SK-N-MC (cell line): Measurements from ENCODE around the gene ZNF831.

Source experiments
- DNase-seq: peaks from one replicate; pipeline ENCODE4 v3.0.0-alpha.2; 2011; ENCODE audit warnings: low read depth, low spot score
- H3K27ac ChIP-seq: fragments of 200-600 bp; sonication (generic); 2 replicates; pipeline ENCODE4 v1.5.1; 2016; ENCODE audit warnings: mixed run types
- H3K36me3 ChIP-seq: fragments of 200-600 bp; sonication (generic); 2 replicates; pipeline ENCODE4 v1.6.1; 2017; ENCODE audit warnings: antibody characterized with exemption, low read length, mixed read lengths; ENCODE audit not compliant: insufficient read depth
- H3K4me3 ChIP-seq: fragments of 200-600 bp; sonication (generic); 2 replicates; pipeline ENCODE4 v1.5.1; 2016
- H3K9ac ChIP-seq: fragments of 200-600 bp; sonication (generic); 2 replicates; pipeline ENCODE4 v1.8.0; 2017; ENCODE audit warnings: mixed run types, mixed read lengths; ENCODE audit not compliant: insufficient read length
- H3K9me3 ChIP-seq: fragments of 200-600 bp; sonication (generic); 2 replicates; pipeline ENCODE4 v1.6.1; 2017; ENCODE audit warnings: low read depth, mild to moderate bottlenecking, antibody characterized with exemption, low read length, moderate library complexity, mixed read lengths
- EZH2 ChIP-seq: fragments of 200-600 bp; sonication (generic); IDR thresholded peaks from one replicate; pipeline ENCODE4 v1.6.1; 2017; ENCODE audit warnings: antibody characterized with exemption
- FOXP2 ChIP-seq: optimal IDR thresholded peaks from 2 replicates; pipeline ENCODE3; 2011; ENCODE audit warnings: mild to moderate bottlenecking, moderate library complexity; ENCODE audit not compliant: insufficient read depth; ENCODE audit errors: extremely low read length, control extremely low read depth
- POLR2AphosphoS5 ChIP-seq: IDR thresholded peaks from 2 replicates; pipeline ENCODE4 v1.6.1; 2012; ENCODE audit warnings: mild to moderate bottlenecking, low read depth, low read length, borderline replicate concordance

Gene ZNF831

GRCh38 chr20:59123678-59124255 lies 39.9 kb upstream of the ZNF831 start:
- TF ChIP-seq POLR2AphosphoS5 = no peak
- TF ChIP-seq EZH2 = no peak
- TF ChIP-seq FOXP2 = no peak
- no peak overlapping the region for H3K4me3 ChIP-seq
- H3K9me3 ChIP-seq = no peaks in the 10 kb centered on the region
- no peak overlapping the region for H3K27ac ChIP-seq
- H3K36me3 ChIP-seq = no peaks in the 10 kb centered on the region
- DNase-seq = no peak
- H3K9ac ChIP-seq = no peak overlapping the region

- TF ChIP-seq EZH2 (no peak), FOXP2 (no peak), POLR2AphosphoS5 (no peak)
- DNase-seq = no peak
- H3K36me3 ChIP-seq = no peaks in the 10 kb centered on the region
- H3K9me3 ChIP-seq = no peaks in the 10 kb centered on the region
- no peak overlapping the region for H3K9ac ChIP-seq
- no peak overlapping the region for H3K4me3 ChIP-seq
- H3K27ac ChIP-seq = no peak overlapping the region
Measured at GRCh38 chr20:59124296-59125029, 39.2 kb upstream of the ZNF831 start.

- no peaks in the 10 kb centered on the region for H3K9me3 ChIP-seq
- H3K4me3 ChIP-seq = no peak overlapping the region
- DNase-seq = no peak
- H3K27ac ChIP-seq = no peak overlapping the region
- H3K36me3 ChIP-seq = no peaks in the 10 kb centered on the region
- no peak for TF ChIP-seq EZH2
- no peak for TF ChIP-seq FOXP2
- TF ChIP-seq POLR2AphosphoS5 = no peak
- no peak overlapping the region for H3K9ac ChIP-seq
Measured at GRCh38 chr20:59125332-59125731, 38.3 kb upstream of the ZNF831 start.

- H3K9ac ChIP-seq = no peak overlapping the region
- no peak overlapping the region for H3K4me3 ChIP-seq
- DNase-seq = no peak
- no peaks in the 10 kb centered on the region for H3K9me3 ChIP-seq
- no peaks in the 10 kb centered on the region for H3K36me3 ChIP-seq
- TF ChIP-seq EZH2 = no peak
- no peak for TF ChIP-seq FOXP2
- no peak for TF ChIP-seq POLR2AphosphoS5
- H3K27ac ChIP-seq = no peak overlapping the region
Measured at GRCh38 chr20:59125836-59126235, 37.8 kb upstream of the ZNF831 start.

GRCh38 chr20:59127839-59128238 lies 35.8 kb upstream of the ZNF831 start:
- Histone ChIP-seq H3K36me3 (no peaks in the 10 kb centered on the region), H3K4me3 (no peak overlapping the region), H3K27ac (no peak overlapping the region), H3K9me3 (no peaks in the 10 kb centered on the region), H3K9ac (no peak overlapping the region)
- TF ChIP-seq FOXP2 (no peak), EZH2 (no peak), POLR2AphosphoS5 (no peak)
- no peak for DNase-seq

- H3K36me3 ChIP-seq = no peaks in the 10 kb centered on the region
- H3K27ac ChIP-seq = no peak overlapping the region
- H3K4me3 ChIP-seq = no peak overlapping the region
- no peak for TF ChIP-seq EZH2
- no peak for TF ChIP-seq POLR2AphosphoS5
- TF ChIP-seq FOXP2 = no peak
- DNase-seq = no peak
- H3K9me3 ChIP-seq = no peaks in the 10 kb centered on the region
- no peak overlapping the region for H3K9ac ChIP-seq
Measured at GRCh38 chr20:59131551-59132285, 31.9 kb upstream of the ZNF831 start.

- TF ChIP-seq FOXP2 (no peak), POLR2AphosphoS5 (no peak), EZH2 (no peak)
- no peaks in the 10 kb centered on the region for H3K36me3 ChIP-seq
- no peak overlapping the region for H3K4me3 ChIP-seq
- H3K9ac ChIP-seq = no peak overlapping the region
- H3K27ac ChIP-seq = no peak overlapping the region
- H3K9me3 ChIP-seq = no peaks in the 10 kb centered on the region
- no peak for DNase-seq
Measured at GRCh38 chr20:59134182-59134581, 29.4 kb upstream of the ZNF831 start.

GRCh38 chr20:59135093-59135492 lies 28.5 kb upstream of the ZNF831 start:
- no peak for DNase-seq
- Histone ChIP-seq H3K9me3 (no peaks in the 10 kb centered on the region), H3K36me3 (no peaks in the 10 kb centered on the region), H3K4me3 (no peak overlapping the region), H3K9ac (no peak overlapping the region), H3K27ac (no peak overlapping the region)
- TF ChIP-seq POLR2AphosphoS5 (no peak), FOXP2 (no peak)

- no peak overlapping the region for H3K27ac ChIP-seq
Measured at GRCh38 chr20:59136027-59136426, 27.6 kb upstream of the ZNF831 start.

More at GRCh38 chr20:59136027-59136426, 27.6 kb upstream of the ZNF831 start:
- H3K4me3 ChIP-seq = no peak overlapping the region
- no peak for TF ChIP-seq FOXP2
- TF ChIP-seq POLR2AphosphoS5 = no peak
- TF ChIP-seq EZH2 = no peak
- DNase-seq = no peak
- H3K36me3 ChIP-seq = no peaks in the 10 kb centered on the region
- H3K9me3 ChIP-seq = no peaks in the 10 kb centered on the region
- H3K9ac ChIP-seq = no peak overlapping the region
